HEK293 (cell line): ENCODE data around the gene HLA-DMB.

Experiments
- CTCF ChIA-PET: fragments of 350-600 bp; formaldehyde crosslinking; extraction: SDS; loops from one replicate; lab custom pipeline; 2021; ENCODE audit warnings: antibody characterized with exemption; lab: Yijun Ruan, JAX
- POLR2A ChIA-PET: fragments of 300-600 bp; formaldehyde crosslinking; extraction: SDS; loops from one replicate; lab custom pipeline; 2020; ENCODE audit warnings: antibody characterized with exemption, inconsistent platforms; lab: Yijun Ruan, JAX
- H3K27ac ChIP-seq: fragments of 200-500 bp; sonication (Bioruptor generic); 2 replicates; pipeline ENCODE4 v1.5.1; 2014; ENCODE audit warnings: low read depth, low read length, control low read depth, inconsistent platforms; ENCODE audit errors: extremely low read depth
- H3K36me3 ChIP-seq, 2 experiments: fragments of 200-500 bp in 1 of 2; sonication (Bioruptor generic) in 1 of 2; 1 replicate in 1 of 2; 2 replicates in 1 of 2; pipeline ENCODE4 v1.5.1; 2014 to 2017; ENCODE audit warnings: inconsistent platforms in 2 of 2, low read length in 2 of 2; ENCODE audit not compliant: control insufficient read depth in 2 of 2, insufficient read depth in 1 of 2
- H3K4me1 ChIP-seq: fragments of 200-500 bp; sonication (Bioruptor generic); 2 replicates; pipeline ENCODE4 v1.5.1; 2014; ENCODE audit warnings: mild to moderate bottlenecking, low read length, inconsistent platforms; ENCODE audit not compliant: control insufficient read depth, insufficient read depth
- H3K4me3 ChIP-seq: 2 replicates; pipeline ENCODE4 v1.5.1; 2011; ENCODE audit warnings: low read depth, mild to moderate bottlenecking, control low read depth, low read length, moderate library complexity
- H3K9me3 ChIP-seq: fragments of 200-500 bp; sonication (Bioruptor generic); 2 replicates; pipeline ENCODE4 v1.5.1; 2014; ENCODE audit warnings: low read depth, low read length, inconsistent platforms; ENCODE audit not compliant: control insufficient read depth, insufficient read depth
- IKZF3 ChIP-seq: fragments of 450-650 bp; IDR thresholded peaks from 2 replicates; pipeline ENCODE4 v1.5.0; 2018; ENCODE audit warnings: missing biosample characterization, mild to moderate bottlenecking, missing genetic modification characterization, moderate library complexity
- KLF10 ChIP-seq: fragments of 450-650 bp; IDR thresholded peaks from 2 replicates; pipeline ENCODE4 v1.5.1; 2018; ENCODE audit warnings: missing biosample characterization, mild to moderate bottlenecking, missing genetic modification characterization
- KLF7 ChIP-seq: fragments of 450-650 bp; formaldehyde crosslinking; IDR thresholded peaks from 2 replicates; pipeline ENCODE4 v1.5.1; 2016; ENCODE audit warnings: missing biosample characterization, missing genetic modification characterization, borderline replicate concordance
- OVOL3 ChIP-seq: fragments of 450-650 bp; formaldehyde crosslinking; IDR thresholded peaks from 2 replicates; pipeline ENCODE4 v1.5.1; 2016; ENCODE audit warnings: missing biosample characterization, missing genetic modification characterization
- REPIN1 ChIP-seq: fragments of 450-650 bp; formaldehyde crosslinking; IDR thresholded peaks from 2 replicates; pipeline ENCODE4 v1.5.1; 2017; ENCODE audit warnings: missing biosample characterization, missing genetic modification characterization, low read depth
- SALL2 ChIP-seq: fragments of 450-650 bp; formaldehyde crosslinking; IDR thresholded peaks from 2 replicates; pipeline ENCODE4 v1.5.0; 2017; ENCODE audit warnings: missing biosample characterization, mild to moderate bottlenecking, missing genetic modification characterization, borderline replicate concordance
- WT1 ChIP-seq: fragments of 450-650 bp; formaldehyde crosslinking; IDR thresholded peaks from 2 replicates; pipeline ENCODE4 v1.5.1; 2016; ENCODE audit warnings: missing biosample characterization, missing genetic modification characterization
- YY2 ChIP-seq: fragments of 450-650 bp; formaldehyde crosslinking; IDR thresholded peaks from 2 replicates; pipeline ENCODE4 v1.5.1; 2016; ENCODE audit warnings: missing biosample characterization, missing genetic modification characterization
- ZNF146 ChIP-seq: fragments of 450-650 bp; formaldehyde crosslinking; IDR thresholded peaks from 2 replicates; pipeline ENCODE4 v1.5.1; 2016; ENCODE audit warnings: missing biosample characterization, missing genetic modification characterization
- ZNF16 ChIP-seq: fragments of 450-650 bp; formaldehyde crosslinking; IDR thresholded peaks from 2 replicates; pipeline ENCODE4 v1.5.1; 2016; ENCODE audit warnings: low read depth, missing biosample characterization, missing genetic modification characterization
- ZNF174 ChIP-seq: fragments of 450-650 bp; formaldehyde crosslinking; IDR thresholded peaks from 2 replicates; pipeline ENCODE4 v1.5.0; 2017; ENCODE audit warnings: missing biosample characterization, mild to moderate bottlenecking, missing genetic modification characterization
- ZNF184 ChIP-seq: fragments of 450-650 bp; IDR thresholded peaks from 2 replicates; pipeline ENCODE4 v1.5.1; 2018; ENCODE audit warnings: missing biosample characterization, mild to moderate bottlenecking, missing genetic modification characterization
- ZNF202 ChIP-seq: fragments of 450-650 bp; formaldehyde crosslinking; IDR thresholded peaks from 2 replicates; pipeline ENCODE4 v1.5.1; 2016; ENCODE audit warnings: missing biosample characterization, missing genetic modification characterization, borderline replicate concordance
- ZNF24 ChIP-seq: fragments of 450-650 bp; formaldehyde crosslinking; IDR thresholded peaks from 2 replicates; pipeline ENCODE4 v1.5.1; 2016; ENCODE audit warnings: missing biosample characterization, missing genetic modification characterization
- ZNF274 ChIP-seq, 2 experiments: fragments of 200-500 bp in 1 of 2; fragments of 450-650 bp in 1 of 2; sonication (Bioruptor generic) in 1 of 2; formaldehyde crosslinking in 1 of 2; IDR thresholded peaks; 2 replicates each; pipeline versions ENCODE4 v1.5.1 to v1.6.1; 2014 to 2016; ENCODE audit warnings: borderline replicate concordance in 1 of 2, inconsistent platforms in 1 of 2, low read length in 1 of 2, missing biosample characterization in 1 of 2, missing genetic modification characterization in 1 of 2
- ZNF335 ChIP-seq: fragments of 450-650 bp; formaldehyde crosslinking; conservative IDR thresholded peaks from 2 replicates; pipeline ENCODE4 v1.5.1; 2016; ENCODE audit warnings: missing biosample characterization, missing genetic modification characterization
- ZNF37A ChIP-seq: fragments of 450-650 bp; IDR thresholded peaks from 2 replicates; pipeline ENCODE4 v1.5.1; 2018; ENCODE audit warnings: missing biosample characterization, missing genetic modification characterization
- ZNF398 ChIP-seq: fragments of 450-650 bp; formaldehyde crosslinking; IDR thresholded peaks from 2 replicates; pipeline ENCODE4 v1.5.1; 2017; ENCODE audit warnings: missing biosample characterization, missing genetic modification characterization
- ZNF48 ChIP-seq: fragments of 450-650 bp; formaldehyde crosslinking; IDR thresholded peaks from 2 replicates; pipeline ENCODE4 v1.5.1; 2016; ENCODE audit warnings: missing biosample characterization, missing genetic modification characterization
- ZNF501 ChIP-seq: fragments of 450-650 bp; formaldehyde crosslinking; IDR thresholded peaks from 2 replicates; pipeline ENCODE4 v1.5.1; 2016; ENCODE audit warnings: missing biosample characterization, missing genetic modification characterization
- ZNF530 ChIP-seq: fragments of 450-650 bp; formaldehyde crosslinking; IDR thresholded peaks from 2 replicates; pipeline ENCODE4 v1.5.1; 2016; ENCODE audit warnings: low read depth, missing biosample characterization, missing genetic modification characterization
- ZNF660 ChIP-seq: fragments of 450-650 bp; IDR thresholded peaks from 2 replicates; pipeline ENCODE4 v1.5.1; 2018; ENCODE audit warnings: missing biosample characterization, mild to moderate bottlenecking, missing genetic modification characterization
- ZNF843 ChIP-seq: fragments of 450-650 bp; formaldehyde crosslinking; IDR thresholded peaks from 2 replicates; pipeline ENCODE4 v1.5.1; 2016; ENCODE audit warnings: missing biosample characterization, missing genetic modification characterization
- ZSCAN23 ChIP-seq: fragments of 450-650 bp; formaldehyde crosslinking; IDR thresholded peaks from 2 replicates; pipeline ENCODE4 v1.5.1; 2016; ENCODE audit warnings: missing biosample characterization, missing genetic modification characterization
- TF ChIP-seq, protein P1 (sequence below): fragments of 450-650 bp; formaldehyde crosslinking; IDR thresholded peaks from 2 replicates; pipeline ENCODE4 v1.5.1; 2016; ENCODE audit warnings: missing biosample characterization, missing genetic modification characterization
- TF ChIP-seq, protein P2 (sequence below): fragments of 450-650 bp; formaldehyde crosslinking; IDR thresholded peaks from 2 replicates; pipeline ENCODE4 v1.5.1; 2016; ENCODE audit warnings: missing biosample characterization, missing genetic modification characterization, low read depth
- TF ChIP-seq, protein P3 (sequence below): fragments of 450-650 bp; formaldehyde crosslinking; IDR thresholded peaks from 2 replicates; pipeline ENCODE4 v1.5.1; 2017; ENCODE audit warnings: missing biosample characterization, mild to moderate bottlenecking, missing genetic modification characterization, moderate library complexity

The HLA-DMB gene

DNA sequence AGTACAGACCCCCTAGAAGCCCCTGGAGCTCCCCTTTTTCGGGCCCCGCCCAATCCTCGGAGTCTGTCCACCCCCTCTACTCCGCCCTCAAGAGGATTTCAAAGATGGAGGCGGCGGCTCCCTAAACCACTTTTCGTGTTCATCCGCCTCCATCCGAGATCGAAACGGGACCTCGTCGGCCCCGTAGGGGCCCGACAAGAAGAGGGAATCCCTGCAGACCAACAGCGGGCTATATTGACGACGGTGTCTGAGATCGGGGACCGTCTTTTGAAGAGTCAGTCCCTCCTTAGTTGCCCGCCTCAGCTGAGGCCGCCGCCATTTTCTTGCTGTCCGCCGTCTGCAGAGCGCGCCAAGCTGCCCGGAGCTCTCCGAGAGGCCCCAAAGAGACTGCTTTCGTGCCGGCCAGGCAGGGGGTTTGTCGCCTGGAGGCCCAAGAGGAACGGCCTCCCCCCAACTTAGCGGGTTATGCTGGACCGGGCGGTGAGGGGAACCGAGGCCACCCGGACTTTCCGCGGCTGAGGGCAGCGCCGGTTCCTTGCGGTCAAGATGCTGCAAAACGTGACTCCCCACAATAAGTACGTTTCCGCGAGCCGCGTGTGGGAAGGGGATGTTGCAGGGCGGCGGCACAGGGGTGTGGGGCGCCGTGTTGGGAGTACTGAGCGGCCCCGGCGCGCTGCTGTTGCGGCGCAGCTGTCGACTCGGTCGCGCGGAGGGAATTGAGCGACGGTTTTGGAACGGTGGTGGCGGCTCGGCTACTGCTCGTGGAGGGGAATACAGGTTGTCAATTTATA is 31.7 kb upstream of the HLA-DMB start (continued):
- TF ChIP-seq OVOL3 (peak; percentile 57; the same call in 1 of the 2 replicates), SALL2 (tag by site-specific recombination) (no peak), ZNF184 (tag by site-specific recombination) (peak; percentile 8; the same call in 1 of the 2 replicates), REPIN1 (tag by site-specific recombination) (no peak; the same call in 1 of the 2 replicates), ZNF24 (tag by site-specific recombination) (no peak), ZSCAN23 (no peak), ZNF398 (tag by site-specific recombination) (peak; percentile 15; the same call in 1 of the 2 replicates), ZNF16 (tag by site-specific recombination) (0 out of 2 replicates have a peak, but pooled peaks have one; percentile 31), ZNF48 (no peak), ZNF146 (tag by site-specific recombination) (no peak; the same call in 1 of the 2 replicates), ZNF530 (tag by site-specific recombination) (no peak)
- TF ChIP-seq, protein P1, sequence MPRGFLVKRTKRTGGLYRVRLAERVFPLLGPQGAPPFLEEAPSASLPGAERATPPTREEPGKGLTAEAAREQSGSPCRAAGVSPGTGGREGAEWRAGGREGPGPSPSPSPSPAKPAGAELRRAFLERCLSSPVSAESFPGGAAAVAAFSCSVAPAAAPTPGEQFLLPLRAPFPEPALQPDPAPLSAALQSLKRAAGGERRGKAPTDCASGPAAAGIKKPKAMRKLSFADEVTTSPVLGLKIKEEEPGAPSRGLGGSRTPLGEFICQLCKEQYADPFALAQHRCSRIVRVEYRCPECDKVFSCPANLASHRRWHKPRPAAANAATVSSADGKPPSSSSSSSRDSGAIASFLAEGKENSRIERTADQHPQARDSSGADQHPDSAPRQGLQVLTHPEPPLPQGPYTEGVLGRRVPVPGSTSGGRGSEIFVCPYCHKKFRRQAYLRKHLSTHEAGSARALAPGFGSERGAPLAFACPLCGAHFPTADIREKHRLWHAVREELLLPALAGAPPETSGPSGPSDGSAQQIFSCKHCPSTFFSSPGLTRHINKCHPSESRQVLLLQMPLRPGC: no peak
- TF ChIP-seq, all 188 proteins: peak for 43

DNA sequence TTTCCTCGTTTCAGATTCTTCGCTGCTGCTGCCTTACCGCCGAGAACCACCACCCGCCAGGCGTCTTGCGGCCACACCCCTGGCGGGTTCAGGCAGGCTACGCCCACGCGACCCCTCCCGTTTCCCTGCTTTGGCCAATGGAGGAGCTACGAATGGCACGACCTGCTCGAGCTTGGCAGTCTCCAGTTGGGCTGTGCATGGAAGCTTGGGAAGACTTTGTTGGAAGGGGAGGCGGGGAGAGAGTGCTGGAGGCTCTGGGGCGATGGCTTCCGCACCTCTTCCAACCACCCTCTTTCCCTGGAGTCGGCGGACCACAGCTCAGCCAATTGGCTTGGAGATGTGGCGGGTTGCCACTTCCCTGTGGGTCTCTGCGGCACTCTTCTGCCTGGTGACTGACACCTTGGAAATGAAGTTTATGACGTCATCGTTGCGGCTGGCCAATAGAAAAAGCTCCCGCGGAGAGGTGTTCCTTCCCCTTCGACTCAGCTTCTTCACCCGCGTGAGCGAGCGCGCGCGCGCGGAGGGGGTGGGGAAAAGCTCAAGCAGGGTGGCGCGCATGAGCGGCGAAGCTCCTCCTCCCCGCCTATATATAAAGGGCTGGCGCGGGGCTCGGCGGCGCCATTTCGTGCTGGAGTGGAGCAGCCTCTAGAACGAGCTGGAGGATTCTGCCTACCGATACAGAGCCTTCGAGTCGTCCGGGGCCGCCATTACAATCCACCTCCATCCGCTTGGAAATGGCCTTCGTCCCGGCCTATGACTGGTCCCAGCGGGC is 30.9 kb upstream of the HLA-DMB start:
- Histone ChIP-seq H3K27ac (peak overlapping the region; percentile 99), H3K9me3 (no peaks in the 10 kb centered on the region), H3K36me3 (peaks cover 33 to 59% of the 10 kb centered on the region in 2 experiments), H3K4me3 (peak overlapping the region; percentile 97), H3K4me1 (peaks cover 20% of the 10 kb centered on the region)
- ChIA-PET POLR2A (interaction anchor here (0.5 to 11.3 kb wide), 108 partner anchors 9 to 1821 kb away, joined by 3 to 405 read pairs (median 5); partner anchors contain the start of genes AGPAT1, ATF6B, B3GALT4 and BAG6), CTCF (interaction anchor here (0.7 to 18.0 kb wide), 16 partner anchors 9 to 1079 kb away, joined by 3 to 344 read pairs (median 6); partner anchors contain the start of genes HLA-DMA and TAP2)
- TF ChIP-seq ZNF530 (tag by site-specific recombination): no peak
- TF ChIP-seq ZNF501: peak; percentile 84
- TF ChIP-seq ZNF37A: no peak
- peak; percentile 93 for TF ChIP-seq YY2
- no peak for TF ChIP-seq ZNF202 (tag by site-specific recombination)
- peak; percentile 82 for TF ChIP-seq KLF7 (tag by site-specific recombination)
- TF ChIP-seq, protein P2, sequence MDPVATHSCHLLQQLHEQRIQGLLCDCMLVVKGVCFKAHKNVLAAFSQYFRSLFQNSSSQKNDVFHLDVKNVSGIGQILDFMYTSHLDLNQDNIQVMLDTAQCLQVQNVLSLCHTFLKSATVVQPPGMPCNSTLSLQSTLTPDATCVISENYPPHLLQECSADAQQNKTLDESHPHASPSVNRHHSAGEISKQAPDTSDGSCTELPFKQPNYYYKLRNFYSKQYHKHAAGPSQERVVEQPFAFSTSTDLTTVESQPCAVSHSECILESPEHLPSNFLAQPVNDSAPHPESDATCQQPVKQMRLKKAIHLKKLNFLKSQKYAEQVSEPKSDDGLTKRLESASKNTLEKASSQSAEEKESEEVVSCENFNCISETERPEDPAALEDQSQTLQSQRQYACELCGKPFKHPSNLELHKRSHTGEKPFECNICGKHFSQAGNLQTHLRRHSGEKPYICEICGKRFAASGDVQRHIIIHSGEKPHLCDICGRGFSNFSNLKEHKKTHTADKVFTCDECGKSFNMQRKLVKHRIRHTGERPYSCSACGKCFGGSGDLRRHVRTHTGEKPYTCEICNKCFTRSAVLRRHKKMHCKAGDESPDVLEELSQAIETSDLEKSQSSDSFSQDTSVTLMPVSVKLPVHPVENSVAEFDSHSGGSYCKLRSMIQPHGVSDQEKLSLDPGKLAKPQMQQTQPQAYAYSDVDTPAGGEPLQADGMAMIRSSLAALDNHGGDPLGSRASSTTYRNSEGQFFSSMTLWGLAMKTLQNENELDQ (tag by site-specific recombination): no peak
- TF ChIP-seq WT1 (tag by site-specific recombination): peak; percentile 63
- TF ChIP-seq ZNF335 (tag by site-specific recombination): 0 out of 2 replicates have a peak, but pooled peaks have one; percentile 18
- peak; percentile 98 for TF ChIP-seq ZNF660
- TF ChIP-seq ZNF274 (IDR thresholded peaks at IDR 0.05; ENCODE audit: low read length): no peak
- TF ChIP-seq ZNF274 (tag by site-specific recombination; IDR thresholded peaks at IDR 0.05; ENCODE audit: borderline replicate concordance): no peak
- peak; percentile 92 for TF ChIP-seq KLF10 (tag by site-specific recombination)
- TF ChIP-seq ZNF174 (tag by site-specific recombination): no peak
- TF ChIP-seq, protein P3, sequence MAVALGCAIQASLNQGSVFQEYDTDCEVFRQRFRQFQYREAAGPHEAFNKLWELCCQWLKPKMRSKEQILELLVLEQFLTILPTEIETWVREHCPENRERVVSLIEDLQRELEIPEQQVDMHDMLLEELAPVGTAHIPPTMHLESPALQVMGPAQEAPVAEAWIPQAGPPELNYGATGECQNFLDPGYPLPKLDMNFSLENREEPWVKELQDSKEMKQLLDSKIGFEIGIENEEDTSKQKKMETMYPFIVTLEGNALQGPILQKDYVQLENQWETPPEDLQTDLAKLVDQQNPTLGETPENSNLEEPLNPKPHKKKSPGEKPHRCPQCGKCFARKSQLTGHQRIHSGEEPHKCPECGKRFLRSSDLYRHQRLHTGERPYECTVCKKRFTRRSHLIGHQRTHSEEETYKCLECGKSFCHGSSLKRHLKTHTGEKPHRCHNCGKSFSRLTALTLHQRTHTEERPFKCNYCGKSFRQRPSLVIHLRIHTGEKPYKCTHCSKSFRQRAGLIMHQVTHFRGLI: peak; percentile 96
- peak; percentile 100 for TF ChIP-seq IKZF3 (tag by site-specific recombination)
- TF ChIP-seq ZNF843 (tag by site-specific recombination): peak; percentile 64; the same call in 1 of the 2 replicates
